Vagina (tissue), 2 donors: ENCODE measurements around the gene MACROD2.

Source experiments
- CTCF ChIP-seq, 3 experiments: fragments of 450-650 bp in 2 of 3; fragments of 200-600 bp in 1 of 3; sonication (generic) in 1 of 3; IDR thresholded peaks; one replicate each; pipeline ENCODE4 v1.5.1; 2017 to 2019; ENCODE audit warnings: antibody characterized with exemption in 3 of 3, mild to moderate bottlenecking in 2 of 3, moderate library complexity in 2 of 3
- POLR2A ChIP-seq, 2 donors: fragments of 450-650 bp; IDR thresholded peaks; one replicate each; pipeline ENCODE4 v1.6.1; 2017; ENCODE audit warnings: antibody characterized with exemption in 2 of 2, mild to moderate bottlenecking in 2 of 2, moderate library complexity in 2 of 2
- POLR2AphosphoS5 ChIP-seq, 2 donors: sonication (generic); formaldehyde crosslinking; IDR thresholded peaks; one replicate each; pipeline ENCODE4 v1.9.0; 2017; ENCODE audit warnings: antibody characterized with exemption in 2 of 2, mild to moderate bottlenecking in 2 of 2, low read depth in 1 of 2; ENCODE audit not compliant: insufficient read depth in 1 of 2

- TF ChIP-seq CTCF (IDR thresholded peaks at IDR 0.05) (no peak), POLR2A (IDR thresholded peaks at IDR 0.05) (no peak), POLR2AphosphoS5 (IDR thresholded peaks at IDR 0.05; ENCODE audit: insufficient read depth in 1 of 2, low read depth in 1 of 2) (no peak)
These were observed 1579.9 kb downstream of the MACROD2 start for GRCh38 chr20:15575255-15575654.
